Activated CD4-positive, CD25-positive, alpha-beta regulatory T cell treated with anti-CD3 and anti-CD28 coated beads, Interleukin-2, amount 50 U/mL, for 24 hours (primary cell): Measurements from ENCODE around the gene EXOC4.
"Not testable (repeated sequence)": the region's sequence is repeated elsewhere in the genome, so short reads cannot be mapped to it uniquely, and the experiment has no call there.

Experiments used
- ATAC-seq, 2 donors: fragments of 150-1000 bp; cut with Tn5 transposase; one replicate each; pipeline ENCODE4 v1.10.0; 2021; ENCODE audit warnings: mild to moderate bottlenecking in 1 of 2, moderate library complexity in 1 of 2

EXOC4 gene

DNA sequence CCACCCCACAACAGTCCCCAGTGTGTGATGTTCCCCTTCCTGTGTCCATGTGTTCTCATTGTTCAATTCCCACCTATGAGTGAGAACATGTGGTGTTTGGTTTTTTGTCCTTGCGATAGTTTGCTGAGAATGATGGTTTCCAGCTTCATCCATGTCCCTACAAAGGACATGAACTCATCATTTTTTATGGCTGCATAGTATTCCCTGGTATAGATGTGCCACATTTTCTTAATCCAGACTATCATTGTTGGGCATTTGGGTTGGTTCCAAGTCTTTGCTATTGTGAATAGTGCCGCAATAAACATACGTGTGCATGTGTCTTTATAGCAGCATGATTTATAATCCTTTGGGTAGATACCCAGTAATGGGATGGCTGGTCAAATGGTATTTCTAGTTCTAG, 26.1 kb downstream of the EXOC4 start:
- ATAC-seq = not testable (repeated sequence)

DNA sequence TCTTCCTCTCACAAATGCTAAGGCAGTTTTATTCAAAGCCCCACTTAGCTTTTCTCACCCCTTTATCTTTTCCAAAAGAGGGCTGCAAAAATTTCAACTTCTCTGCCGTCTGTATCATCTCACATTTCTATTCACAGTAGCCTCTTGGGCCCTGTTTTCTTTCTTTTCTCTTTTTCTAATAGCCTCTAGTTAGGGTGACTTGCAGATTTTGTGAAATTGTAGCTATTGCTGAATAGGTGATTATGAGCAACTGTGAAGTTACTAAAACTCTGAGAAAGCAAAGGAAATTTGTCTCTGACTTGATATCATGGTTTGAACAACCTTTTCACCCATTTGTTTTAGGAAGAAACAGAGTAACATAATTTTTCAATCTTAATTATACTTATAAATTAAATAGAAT, 29.2 kb downstream of the EXOC4 start:
- ATAC-seq = no peak

DNA sequence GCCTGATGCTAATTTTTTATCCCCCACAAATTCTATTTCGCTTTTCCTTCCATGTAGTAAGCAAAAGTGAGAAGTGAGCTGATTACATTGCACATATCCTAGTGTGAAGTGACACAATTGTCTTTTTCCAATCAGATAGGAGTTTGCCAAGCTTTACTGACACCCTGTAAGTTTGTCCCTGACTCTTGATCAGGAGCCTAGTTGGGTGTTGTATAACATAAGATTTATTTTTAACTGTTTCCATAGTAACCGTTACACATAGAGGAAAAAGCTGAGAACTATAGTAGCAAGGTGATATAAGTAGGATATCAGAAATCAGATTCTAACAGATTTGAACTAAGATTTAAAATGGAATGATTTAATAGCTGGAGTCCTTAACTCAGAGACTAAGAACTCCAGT, 31.2 kb downstream of the EXOC4 start:
- ATAC-seq = no peak

DNA sequence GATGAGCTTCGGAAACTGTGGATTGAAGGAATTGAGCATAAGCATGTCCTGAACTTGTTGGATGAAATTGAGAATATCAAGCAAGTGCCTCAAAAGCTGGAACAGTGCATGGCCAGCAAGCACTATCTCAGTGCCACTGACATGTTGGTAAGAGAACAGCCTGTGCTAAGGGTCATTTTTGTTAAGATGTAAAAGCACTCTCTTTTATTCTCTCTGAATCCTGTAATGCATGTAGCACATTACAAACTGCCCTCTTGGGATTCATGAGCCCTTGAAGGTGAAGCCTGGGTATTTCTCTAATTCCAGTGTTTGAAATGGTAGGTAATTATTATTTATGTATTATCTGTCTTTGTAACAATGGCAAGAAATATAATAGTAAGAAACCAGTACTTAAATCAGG, 36.1 kb downstream of the EXOC4 start:
- no peak for ATAC-seq

DNA sequence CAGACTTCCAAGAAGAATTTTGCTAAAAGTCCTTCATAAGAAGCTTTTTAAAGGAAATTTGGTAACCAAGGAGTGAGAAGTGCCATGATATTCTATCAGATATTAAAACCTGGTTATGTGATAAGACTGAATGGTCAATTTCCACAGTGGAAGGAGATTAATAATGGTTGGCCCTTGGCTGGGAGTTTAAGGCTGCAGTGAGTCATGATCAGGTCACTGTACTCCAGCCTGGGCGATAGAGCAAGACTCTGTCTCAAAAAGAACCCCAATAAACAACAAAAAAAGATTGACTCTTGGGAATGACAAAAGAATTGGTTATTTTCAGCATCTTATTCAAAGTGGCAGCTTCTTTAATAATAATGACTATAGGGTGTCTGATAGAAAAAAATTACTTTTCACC, 37.2 kb downstream of the EXOC4 start:
- no peak for ATAC-seq

DNA sequence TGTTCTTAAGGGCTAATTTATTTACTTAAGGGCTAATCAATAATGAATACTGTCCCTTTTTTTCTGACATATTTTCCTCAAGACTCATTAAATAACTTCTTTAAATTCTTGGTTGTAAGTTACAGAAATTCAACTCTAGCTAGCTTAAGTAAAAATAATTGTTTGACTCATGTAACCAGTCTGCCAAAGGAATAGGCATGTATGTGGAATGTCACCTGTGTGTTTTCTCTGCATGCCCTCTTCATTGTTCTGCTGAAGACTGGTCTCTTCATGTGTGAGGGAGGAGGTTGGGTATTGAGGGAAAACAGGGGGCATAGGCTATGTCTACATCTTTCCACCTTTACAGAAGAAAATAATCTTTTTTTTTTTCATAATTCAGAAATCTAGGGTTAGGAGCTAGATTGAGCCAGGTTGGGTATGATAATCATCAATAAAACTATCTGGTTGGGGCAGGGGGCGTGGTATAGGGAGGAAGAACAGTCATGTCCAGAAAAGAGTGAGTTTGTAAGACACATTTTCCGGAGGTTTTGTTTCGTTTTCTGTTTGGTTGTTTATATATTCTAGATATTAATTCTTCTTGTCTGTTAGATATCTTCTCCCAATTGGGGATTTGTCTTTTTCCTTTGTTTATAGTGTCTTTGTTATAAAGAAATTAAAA, 37.9 kb downstream of the EXOC4 start:
- ATAC-seq = peak in 1 of 2 donors; percentile 41

DNA sequence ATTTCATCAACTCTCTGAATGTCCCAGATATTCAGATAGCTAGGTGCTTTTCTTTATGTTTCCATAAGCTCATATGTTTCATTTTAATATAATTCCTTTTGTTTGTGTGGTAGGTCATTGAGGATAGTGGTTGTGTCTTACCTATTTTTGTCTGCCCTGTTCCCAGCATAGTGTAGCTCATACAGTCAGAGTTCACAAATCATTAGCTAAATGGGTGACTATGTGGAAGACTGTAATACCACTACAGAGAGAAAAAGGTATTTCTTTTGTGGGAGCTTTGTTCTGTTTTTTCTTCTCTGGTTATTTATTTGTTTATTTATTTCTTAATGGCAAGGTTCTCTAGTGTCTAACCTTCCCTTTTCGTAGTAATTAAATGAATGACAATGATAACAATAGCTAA, 39.8 kb downstream of the EXOC4 start:
- ATAC-seq = no peak

DNA sequence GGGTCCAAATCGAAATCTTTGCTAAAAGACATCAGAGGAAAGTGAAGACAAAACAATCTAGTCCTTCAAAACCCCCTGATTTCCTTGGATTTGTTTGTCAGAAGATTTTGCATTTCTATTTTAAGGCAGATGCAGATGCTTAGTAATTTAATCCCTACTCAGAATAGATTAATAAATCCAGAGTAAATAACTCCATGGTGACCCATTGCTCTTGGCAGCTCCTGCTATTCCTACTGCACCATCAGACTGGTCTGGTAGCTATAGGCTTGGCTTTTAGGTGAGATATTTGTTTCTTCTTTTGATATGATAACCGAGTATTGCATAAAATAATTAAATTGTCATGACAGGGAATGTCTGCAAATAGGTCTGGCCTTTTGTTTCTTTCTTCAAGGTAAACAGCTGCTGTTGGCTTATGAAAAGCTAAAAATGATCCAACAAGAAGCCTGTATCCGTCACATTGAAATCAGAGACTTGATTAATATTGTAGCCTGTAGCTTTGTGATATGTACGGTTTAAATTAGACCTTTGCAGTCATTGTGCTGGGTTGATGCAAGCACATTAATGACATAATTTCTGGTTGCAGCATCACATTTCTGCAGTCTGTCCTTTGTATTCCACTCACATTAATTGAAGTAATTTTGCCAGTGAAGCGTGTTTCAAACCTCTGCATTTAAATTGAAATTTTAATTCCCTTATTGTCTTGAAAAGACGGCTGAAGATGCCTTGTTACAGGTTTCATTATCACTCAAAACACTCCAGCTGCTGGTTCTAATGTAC, 40.7 kb downstream of the EXOC4 start:
- no peak for ATAC-seq

DNA sequence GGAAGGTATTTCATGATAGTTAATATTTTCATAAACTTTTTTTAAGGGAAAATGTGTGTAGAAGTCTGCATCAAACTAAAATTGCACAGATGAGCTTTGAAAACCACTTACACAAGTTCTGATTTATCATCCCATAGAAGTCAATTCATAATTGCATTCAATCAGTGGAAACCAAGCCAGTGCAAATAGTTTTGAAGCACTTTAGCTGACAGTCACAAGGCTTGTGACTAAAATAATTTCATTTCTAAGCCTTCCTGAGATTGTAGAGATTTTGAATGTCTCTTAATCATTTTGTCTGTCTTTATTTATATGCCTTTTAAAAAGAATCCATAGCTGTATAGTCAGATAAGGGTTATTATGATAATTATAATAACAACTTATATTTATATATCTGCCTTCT, 41.4 kb downstream of the EXOC4 start:
- ATAC-seq = no peak

DNA sequence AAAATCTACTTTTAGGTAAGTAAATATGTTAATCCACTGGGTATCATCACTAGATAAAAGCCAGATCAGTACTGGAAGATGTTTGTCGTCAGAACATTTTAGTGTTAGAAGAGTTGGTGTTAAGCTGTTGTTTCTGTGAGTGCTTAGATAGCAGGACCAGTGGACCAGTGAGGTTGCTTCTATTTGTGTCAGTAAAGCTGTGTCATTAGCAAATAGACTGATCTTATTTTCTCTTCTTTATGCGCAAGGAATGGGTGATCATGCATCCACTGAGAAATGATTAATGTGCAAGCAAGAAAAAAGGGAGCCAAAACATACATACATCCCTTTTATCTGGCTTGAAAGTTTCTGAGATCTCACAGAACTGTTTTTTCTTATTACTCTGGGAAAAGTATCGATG, 42.6 kb downstream of the EXOC4 start:
- ATAC-seq = no peak

DNA sequence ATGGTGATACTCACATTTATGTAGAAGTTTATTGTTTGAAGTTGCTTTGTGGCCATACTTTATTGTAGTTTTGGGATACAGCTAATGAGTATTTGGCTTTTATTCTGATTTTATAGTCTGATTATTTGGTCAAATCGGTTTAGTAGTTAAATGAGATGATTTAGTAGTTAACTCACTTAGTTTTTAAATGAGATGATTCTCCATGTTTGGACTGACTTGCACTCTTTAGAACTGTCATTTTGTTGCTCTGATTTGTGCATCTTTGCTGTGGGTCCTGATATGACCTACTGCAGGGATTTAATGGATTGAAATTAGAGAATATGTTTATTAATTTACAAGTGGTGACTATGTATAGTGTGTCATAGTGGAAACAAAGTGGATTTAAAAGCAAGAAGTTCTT, 44.2 kb downstream of the EXOC4 start:
- no peak for ATAC-seq

DNA sequence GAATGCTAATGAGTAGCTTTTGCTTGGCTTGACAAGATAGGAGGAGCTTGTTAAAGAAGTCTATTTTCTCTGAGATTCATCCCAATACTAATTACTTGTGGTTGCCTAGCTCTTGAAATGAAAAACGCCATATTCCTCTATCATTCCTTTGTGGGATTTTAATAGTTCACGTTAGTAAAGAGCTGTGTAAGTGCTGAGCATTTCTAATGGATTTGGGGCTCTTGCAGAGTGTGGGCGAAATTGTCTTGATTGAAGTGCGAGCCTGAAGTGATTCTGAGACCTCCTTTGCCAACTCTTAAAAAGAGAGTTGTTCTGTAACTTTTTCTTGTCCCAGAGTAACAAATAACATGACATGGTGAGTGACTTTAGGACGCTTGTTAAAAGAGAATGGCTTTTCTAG, 45.2 kb downstream of the EXOC4 start:
- no peak for ATAC-seq

DNA sequence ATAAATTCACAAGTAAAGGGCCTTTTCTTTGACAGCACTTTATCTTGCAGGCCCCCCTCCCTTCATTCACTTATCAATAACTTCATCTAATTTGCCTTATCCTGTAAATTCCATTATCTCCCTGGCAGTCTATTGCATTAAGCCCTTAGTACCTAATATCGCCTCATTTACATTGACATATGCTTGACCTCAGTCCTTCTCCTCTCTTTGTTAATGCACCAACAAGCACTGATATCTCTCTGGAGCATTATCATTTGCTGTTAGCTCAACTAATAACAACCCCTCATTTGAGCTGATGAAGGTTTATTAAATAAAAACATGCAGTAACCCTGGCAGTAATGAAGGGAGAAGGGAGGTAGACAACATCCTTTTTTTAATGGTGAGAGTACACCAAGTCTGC, 46.8 kb downstream of the EXOC4 start:
- ATAC-seq = no peak

DNA sequence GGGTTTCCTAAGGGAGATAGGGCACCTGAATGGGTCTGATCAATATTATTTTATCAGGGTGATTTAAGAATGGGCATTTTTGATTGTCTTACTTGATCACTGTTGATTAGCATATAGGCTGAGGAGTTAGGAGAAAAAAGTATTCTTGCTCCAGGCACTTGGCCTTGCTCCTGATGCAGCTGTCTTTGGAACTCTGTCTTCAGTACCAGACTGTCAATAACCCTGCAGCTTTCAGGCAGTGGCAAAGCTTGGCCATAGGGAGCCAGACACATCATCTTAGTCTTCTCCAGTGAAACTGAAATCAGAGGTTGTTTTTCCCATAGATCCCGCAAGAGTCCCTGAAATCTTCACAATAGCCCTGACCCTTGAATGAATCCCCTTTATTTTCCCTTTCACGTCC, 47.2 kb downstream of the EXOC4 start:
- ATAC-seq = no peak

DNA sequence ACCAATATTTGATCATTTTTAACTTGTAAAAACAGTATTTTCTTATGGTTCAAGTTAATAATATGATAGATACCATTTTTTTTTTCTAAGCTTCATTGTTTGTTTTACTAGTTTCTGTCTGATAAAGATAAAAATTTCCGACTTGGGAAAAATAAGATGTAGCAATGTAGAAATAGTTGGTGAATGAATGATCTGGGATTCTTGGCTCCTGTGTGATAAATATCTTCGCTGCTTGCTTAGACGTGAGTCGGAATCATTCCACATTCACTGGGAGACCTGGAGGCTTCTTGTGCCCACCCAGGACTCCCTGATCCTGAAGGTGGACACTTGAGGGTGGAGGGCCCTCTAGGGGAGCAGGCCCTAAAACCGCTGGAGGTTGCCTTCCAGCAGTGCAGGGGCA, 47.9 kb downstream of the EXOC4 start:
- ATAC-seq = no peak

DNA sequence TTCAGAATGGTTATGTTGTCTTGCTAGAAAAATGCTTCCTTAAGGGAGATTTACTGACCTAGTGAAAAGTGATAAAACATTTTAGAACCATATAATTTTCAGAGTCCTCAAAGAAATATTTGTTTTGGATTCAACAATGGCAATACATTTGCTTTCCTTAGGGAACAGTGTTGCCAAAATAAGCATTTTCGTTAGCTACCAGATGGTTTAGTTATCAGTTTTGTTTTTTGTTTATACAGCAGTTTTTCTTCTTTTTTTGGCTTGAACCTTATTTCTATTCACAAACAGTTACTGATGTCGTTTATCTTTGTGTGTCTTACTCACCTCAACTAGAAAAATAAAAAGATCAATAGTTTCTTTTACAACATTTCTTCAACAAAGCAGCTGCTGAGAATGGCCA, 48.6 kb downstream of the EXOC4 start:
- no peak for ATAC-seq

DNA sequence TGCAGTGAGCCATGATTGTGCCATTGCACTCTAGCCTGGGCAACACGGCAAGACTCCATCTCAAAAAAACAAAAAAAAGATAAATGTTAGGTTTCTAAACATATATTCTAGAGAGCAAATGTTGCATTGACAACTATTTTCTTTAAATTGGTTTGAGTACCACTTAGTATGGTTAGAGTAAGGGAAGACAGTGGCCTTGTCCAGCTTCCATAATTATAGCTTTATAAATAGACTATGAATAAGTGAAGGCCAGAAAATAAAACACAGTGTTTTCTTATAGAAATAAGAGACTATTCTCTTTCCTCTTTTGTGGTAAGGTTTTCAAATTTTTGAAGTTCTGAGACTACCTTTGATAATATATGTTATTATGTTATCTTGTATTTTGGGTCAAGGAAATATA, 50.5 kb downstream of the EXOC4 start:
- no peak for ATAC-seq

DNA sequence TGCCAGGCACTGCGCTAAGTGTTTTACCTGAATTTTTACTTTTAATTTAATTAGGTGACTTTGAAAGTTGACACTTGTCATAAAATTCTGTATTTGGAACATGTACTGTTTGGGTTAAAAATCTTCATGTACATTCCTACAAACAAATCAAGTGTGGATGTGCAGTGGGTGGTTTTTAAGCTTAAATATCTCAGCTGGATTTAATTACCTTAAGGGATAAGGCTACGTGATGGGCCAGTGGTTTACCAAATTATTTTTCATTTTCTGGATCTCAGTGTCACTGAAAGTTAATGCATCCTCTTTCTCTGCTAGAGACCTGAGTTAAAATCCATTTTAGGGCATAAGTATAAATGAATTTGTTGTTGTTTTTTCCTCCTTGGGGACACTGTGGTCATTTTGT, 51.1 kb downstream of the EXOC4 start:
- ATAC-seq = no peak

DNA sequence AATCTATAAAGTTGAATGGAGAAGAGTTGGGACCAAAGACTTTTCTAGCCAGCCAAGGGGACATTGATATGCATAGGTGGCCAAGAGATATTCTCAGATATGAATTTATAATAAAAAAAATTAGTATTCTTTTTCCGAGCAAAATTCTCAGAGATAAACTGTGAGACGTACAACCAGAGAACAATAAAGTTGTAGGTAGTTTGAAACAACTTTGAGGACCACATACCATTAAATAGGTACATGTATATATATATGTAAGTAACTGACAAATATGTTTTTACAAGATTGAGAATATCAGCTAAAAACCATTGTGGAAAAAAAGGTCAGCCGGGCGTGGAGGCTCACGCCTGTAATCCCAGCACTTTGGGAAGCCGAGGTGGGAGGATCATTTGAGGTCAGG, 56.5 kb downstream of the EXOC4 start:
- no peak for ATAC-seq

DNA sequence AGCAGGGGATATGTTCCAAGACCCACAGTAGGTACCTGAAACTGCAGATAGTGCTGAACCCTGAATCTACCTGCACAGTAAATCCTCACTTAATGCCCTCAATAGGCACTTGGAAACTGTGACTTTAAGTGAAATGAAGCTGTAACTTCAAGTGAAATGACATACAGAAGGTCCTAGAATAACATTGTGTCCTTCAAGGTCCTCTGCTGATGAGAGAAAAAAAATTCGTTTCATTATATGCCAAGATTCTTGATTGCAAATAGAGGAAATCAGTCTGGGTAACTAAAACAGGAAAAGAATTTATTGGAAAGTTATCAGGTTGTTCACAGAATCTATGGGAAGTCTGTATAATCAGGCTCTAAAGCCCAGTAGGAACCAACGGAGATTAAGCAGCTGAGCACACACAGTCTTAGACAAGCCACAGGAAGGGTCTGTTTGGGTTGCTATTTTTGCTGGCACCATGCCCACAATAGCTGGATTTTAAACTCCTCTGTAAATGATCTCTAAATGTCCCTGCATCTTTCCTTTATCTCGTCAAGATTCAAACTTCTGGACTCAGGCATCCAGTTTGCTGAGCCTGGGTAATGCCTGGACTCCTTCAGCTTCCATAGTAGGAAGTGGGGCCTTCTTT, 57.5 kb downstream of the EXOC4 start:
- no peak for ATAC-seq

DNA sequence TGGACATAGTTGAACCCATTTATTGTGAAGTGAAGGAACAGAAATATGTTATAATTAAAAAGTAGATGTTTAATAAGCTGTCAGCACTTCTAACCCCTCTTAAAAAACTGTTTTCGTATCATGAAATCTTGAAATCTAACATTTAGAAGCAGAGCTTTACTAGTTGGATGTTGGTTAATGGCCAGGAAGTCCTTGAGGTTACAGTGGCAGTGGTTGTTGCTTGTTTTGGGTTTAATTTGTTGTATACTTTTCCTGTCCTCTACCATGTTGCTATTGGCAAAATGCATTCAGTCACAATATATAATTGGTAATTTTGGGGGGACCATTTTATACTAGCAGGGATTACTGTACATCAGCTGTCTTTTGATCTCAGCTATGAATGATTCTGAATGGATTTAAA, 60.7 kb downstream of the EXOC4 start:
- ATAC-seq = no peak

DNA sequence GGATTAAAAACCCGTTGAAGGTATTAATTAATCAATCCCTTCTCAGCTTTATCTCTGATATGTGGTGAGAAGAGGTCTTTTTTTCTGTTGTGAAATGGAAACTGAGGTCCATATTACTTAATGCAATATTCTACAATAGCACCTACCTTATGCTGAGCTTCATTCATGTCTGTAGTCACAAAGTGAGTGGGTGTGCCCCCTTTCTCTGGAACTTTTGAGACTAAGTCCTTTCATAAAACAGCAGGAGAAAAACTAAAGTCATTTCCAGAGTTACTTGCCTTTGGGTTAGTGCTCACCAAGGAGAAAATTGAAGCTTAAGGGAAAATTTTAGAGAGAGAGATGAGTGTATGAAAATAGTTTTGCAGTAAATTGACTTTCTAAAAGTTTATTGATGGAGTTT, 61.2 kb downstream of the EXOC4 start:
- no peak for ATAC-seq

DNA sequence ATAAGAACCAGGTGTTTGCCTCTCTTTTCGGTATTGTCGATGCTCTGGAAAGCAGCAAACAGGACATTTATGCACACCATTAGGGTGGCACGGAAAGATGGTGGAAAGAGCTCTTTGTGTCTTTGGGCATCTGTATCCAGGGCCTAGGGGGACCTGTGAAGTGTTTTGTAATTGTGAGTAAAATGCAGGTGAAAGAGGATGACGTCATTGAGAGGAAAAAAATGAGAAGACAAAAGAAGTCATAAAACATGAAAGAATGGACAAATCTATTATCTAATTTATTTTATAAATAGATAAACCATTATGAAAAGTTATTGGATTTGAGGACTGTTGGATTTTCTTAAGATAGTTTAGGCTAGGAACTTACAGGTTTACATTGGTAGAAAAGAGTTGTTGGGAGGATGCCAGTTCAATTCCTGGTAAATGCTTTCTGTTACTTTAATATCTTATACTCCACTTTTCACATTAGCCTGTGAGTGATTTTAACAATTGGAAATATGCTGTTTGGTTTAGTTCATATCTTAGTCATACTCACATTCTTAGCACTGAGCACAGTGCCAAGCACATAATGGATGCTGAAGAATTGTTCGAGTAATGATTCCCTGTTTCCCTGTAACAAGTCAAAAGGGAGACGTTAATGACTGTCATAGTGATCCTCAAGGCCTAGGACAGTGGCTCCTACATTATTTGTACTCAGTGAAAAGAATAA, 62.6 kb downstream of the EXOC4 start:
- ATAC-seq = no peak

DNA sequence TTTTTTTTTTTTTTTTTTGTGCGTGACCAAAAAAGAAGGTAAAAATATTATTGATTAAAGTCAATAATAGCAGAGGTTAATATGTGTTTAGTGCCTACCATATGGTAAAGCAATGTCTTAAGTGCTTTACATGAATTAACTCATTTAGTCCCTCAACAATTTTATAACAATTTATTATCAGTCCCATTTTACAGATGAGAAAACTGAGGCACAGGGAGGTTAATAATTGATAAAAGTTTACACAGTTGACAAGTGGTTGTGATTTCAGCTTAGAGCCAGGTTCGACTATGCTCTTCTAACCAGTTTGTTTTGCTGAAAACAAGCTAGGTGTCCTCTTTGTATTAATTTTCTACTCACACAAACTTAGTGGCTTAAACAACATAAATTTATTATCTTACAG, 67.0 kb downstream of the EXOC4 start:
- no peak for ATAC-seq
